OCI-LY3 (cell line): Measurements from ENCODE around the gene ATP7B.

ENCODE experiments used
- EZH2phosphoT487 ChIP-seq: fragments of 200-600 bp; shearing (Covaris generic); IDR thresholded peaks from 2 replicates; pipeline ENCODE4 v1.6.1; 2018; ENCODE audit warnings: antibody characterized with exemption, mixed run types, low read depth
- TF ChIP-seq, protein P1 (sequence below): fragments of 200-600, 300-600 bp; sonication (generic); IDR thresholded peaks from 2 replicates; pipeline ENCODE4 v1.5.1; 2014; ENCODE audit warnings: antibody characterized with exemption, low read length, low read depth

DNA sequence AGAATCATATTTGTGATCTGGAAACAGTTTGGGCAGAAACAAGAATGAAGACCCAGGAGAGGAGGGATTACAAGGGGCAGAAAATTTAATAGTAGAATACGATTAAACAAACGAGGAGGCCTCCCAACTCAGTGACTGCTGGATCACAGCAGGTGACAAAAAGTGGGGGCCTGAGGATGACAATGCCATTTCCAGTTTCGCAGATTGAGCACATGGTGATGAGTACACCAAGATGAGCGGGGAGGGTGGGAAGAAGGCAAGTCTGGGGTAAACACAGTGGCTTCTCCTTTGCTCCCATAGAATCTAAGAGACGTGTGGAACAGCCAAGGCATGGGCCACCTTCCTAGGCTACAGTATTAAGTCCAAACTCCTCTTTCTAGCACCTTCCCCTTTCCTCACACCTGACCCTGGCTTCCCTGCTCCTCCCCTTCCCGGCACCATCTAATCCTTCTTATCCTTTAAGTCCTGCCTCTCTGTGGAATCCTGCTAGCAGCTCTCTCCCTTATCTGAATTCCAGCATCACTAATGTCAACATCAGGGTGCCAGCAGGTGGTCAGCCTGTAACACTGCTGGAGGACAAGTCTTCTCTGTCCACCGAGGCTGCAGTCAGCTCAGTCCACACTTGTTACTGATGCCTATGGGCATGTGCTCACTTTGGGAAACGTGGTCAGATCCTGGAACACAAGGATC, 13.5 kb downstream of the ATP7B start:
- TF ChIP-seq, protein P1, sequence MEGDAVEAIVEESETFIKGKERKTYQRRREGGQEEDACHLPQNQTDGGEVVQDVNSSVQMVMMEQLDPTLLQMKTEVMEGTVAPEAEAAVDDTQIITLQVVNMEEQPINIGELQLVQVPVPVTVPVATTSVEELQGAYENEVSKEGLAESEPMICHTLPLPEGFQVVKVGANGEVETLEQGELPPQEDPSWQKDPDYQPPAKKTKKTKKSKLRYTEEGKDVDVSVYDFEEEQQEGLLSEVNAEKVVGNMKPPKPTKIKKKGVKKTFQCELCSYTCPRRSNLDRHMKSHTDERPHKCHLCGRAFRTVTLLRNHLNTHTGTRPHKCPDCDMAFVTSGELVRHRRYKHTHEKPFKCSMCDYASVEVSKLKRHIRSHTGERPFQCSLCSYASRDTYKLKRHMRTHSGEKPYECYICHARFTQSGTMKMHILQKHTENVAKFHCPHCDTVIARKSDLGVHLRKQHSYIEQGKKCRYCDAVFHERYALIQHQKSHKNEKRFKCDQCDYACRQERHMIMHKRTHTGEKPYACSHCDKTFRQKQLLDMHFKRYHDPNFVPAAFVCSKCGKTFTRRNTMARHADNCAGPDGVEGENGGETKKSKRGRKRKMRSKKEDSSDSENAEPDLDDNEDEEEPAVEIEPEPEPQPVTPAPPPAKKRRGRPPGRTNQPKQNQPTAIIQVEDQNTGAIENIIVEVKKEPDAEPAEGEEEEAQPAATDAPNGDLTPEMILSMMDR: no peak
- TF ChIP-seq EZH2phosphoT487: no peak
